KMS-11 (cell line): Measurements from ENCODE around the gene RYR2.

ENCODE experiments used
- H2AFZ ChIP-seq: fragments of 200-600 bp; sonication (generic); 2 replicates; pipeline ENCODE4 v1.6.1; 2016; ENCODE audit warnings: antibody characterized with exemption, mixed run types, low read depth
- H3K27ac ChIP-seq: fragments of 200-600 bp; sonication (generic); 2 replicates; pipeline ENCODE4 v1.6.1; 2016; ENCODE audit warnings: mild to moderate bottlenecking, mixed run types
- H3K27me3 ChIP-seq: fragments of 200-600 bp; sonication (generic); 2 replicates; pipeline ENCODE4 v1.6.1; 2017; ENCODE audit warnings: mild to moderate bottlenecking, low read depth, mixed run types, moderate library complexity; ENCODE audit not compliant: insufficient read depth
- H3K36me3 ChIP-seq: fragments of 200-600 bp; sonication (generic); 2 replicates; pipeline ENCODE4 v1.6.1; 2017; ENCODE audit warnings: mild to moderate bottlenecking, mixed run types; ENCODE audit not compliant: insufficient read depth
- H3K4me1 ChIP-seq: fragments of 200-600 bp; sonication (generic); 2 replicates; pipeline ENCODE4 v1.6.1; 2016; ENCODE audit warnings: mild to moderate bottlenecking, low read depth, mixed run types; ENCODE audit not compliant: poor library complexity, severe bottlenecking
- H3K4me2 ChIP-seq: fragments of 200-600 bp; sonication (generic); 2 replicates; pipeline ENCODE4 v1.7.0; 2016; ENCODE audit warnings: mild to moderate bottlenecking, mixed run types
- H3K4me3 ChIP-seq: fragments of 200-600 bp; sonication (generic); IDR thresholded peaks from 2 replicates; pipeline ENCODE4 v1.6.1; 2017; ENCODE audit warnings: low read depth, low read length, mixed read lengths; ENCODE audit not compliant: insufficient read depth
- H3K79me2 ChIP-seq: fragments of 200-600 bp; sonication (generic); 2 replicates; pipeline ENCODE4 v1.6.1; 2016; ENCODE audit warnings: low read depth, mixed run types; ENCODE audit not compliant: insufficient read depth
- H3K9ac ChIP-seq: fragments of 200-600 bp; sonication (generic); 2 replicates; pipeline ENCODE4 v1.6.1; 2016; ENCODE audit warnings: mild to moderate bottlenecking, mixed run types
- H4K20me1 ChIP-seq: fragments of 200-600 bp; sonication (generic); 2 replicates; pipeline ENCODE4 v1.6.1; 2016; ENCODE audit warnings: mild to moderate bottlenecking, mixed run types; ENCODE audit not compliant: insufficient read depth
- TF ChIP-seq, protein P1 (sequence below): fragments of 200-600 bp; sonication (generic); conservative IDR thresholded peaks from 2 replicates; pipeline ENCODE4 v1.6.1; 2017; ENCODE audit warnings: low read depth, mild to moderate bottlenecking, antibody characterized with exemption, low read length, moderate library complexity, mixed read lengths

RYR2 gene

DNA sequence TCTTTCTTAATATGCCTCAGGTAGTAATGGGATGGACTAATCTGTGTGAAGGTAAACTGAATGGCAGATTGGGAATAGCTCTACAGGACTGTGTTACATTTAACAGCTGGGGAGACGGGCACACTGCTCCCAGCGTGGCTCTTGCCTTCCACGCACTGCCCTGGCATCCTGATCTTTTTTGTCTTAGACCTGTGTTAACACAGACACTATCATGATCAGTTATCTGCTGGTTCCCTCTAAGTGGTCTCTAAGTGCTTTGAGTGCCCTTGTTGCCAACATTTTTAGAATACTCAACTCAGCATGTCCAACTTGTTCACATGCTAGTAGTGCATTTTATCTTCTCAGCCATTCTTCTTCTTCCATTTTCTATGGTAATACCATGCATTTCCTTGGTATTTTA, 208.1 kb downstream of the RYR2 start:
- Histone ChIP-seq H3K9ac (no peak overlapping the region), H3K4me3 (no peak overlapping the region), H4K20me1 (no peaks in the 10 kb centered on the region), H3K79me2 (no peaks in the 10 kb centered on the region), H3K27me3 (no peaks in the 10 kb centered on the region), H3K36me3 (no peaks in the 10 kb centered on the region), H3K27ac (no peak overlapping the region), H3K4me2 (no peak overlapping the region), H2AFZ (no peak overlapping the region), H3K4me1 (no peaks in the 10 kb centered on the region)
- TF ChIP-seq, protein P1, sequence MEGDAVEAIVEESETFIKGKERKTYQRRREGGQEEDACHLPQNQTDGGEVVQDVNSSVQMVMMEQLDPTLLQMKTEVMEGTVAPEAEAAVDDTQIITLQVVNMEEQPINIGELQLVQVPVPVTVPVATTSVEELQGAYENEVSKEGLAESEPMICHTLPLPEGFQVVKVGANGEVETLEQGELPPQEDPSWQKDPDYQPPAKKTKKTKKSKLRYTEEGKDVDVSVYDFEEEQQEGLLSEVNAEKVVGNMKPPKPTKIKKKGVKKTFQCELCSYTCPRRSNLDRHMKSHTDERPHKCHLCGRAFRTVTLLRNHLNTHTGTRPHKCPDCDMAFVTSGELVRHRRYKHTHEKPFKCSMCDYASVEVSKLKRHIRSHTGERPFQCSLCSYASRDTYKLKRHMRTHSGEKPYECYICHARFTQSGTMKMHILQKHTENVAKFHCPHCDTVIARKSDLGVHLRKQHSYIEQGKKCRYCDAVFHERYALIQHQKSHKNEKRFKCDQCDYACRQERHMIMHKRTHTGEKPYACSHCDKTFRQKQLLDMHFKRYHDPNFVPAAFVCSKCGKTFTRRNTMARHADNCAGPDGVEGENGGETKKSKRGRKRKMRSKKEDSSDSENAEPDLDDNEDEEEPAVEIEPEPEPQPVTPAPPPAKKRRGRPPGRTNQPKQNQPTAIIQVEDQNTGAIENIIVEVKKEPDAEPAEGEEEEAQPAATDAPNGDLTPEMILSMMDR: no peak

DNA sequence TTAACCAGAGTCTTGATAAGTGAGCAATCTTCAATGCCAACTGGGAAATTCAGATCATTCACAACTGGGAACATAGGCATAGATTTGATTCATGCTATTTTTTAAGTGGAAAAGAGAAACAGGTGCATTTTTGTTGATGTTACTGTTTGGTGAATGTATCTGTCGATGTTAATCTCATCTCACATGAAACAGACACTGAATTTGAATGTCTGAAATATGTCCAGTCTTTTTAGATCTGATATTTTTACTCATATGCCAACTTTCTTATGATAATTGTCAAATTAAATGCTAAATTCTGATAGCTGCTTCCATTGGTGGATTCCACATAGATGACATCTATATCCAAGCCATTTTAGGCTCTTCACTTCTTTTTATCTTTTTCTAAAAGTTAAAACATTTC, 213.1 kb downstream of the RYR2 start:
- Histone ChIP-seq H3K4me3 (no peak overlapping the region), H3K79me2 (no peaks in the 10 kb centered on the region), H2AFZ (no peak overlapping the region), H3K27me3 (no peaks in the 10 kb centered on the region), H3K27ac (no peak overlapping the region), H3K9ac (no peak overlapping the region), H3K36me3 (no peaks in the 10 kb centered on the region), H3K4me1 (no peaks in the 10 kb centered on the region), H3K4me2 (no peak overlapping the region), H4K20me1 (no peaks in the 10 kb centered on the region)
- TF ChIP-seq, protein P1: no peak

DNA sequence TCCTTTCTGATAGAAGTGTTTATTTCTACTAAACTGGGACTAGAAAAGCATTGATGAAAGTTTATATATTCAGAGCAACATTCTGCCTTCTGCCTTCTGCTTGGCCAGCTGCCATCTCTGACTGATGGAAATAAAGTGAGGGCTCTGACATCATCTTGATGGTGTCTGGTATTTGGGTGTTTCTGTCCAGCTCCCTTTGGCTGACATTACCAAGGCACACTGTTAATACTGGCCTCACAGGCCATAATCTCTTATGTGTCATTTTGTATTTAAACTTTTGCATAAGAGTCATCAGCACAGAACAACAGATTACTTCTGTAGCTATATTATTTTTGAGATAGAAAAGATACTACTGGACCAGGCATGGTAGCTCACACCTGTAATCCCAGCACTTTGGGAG, 216.9 kb downstream of the RYR2 start:
- H3K4me2 ChIP-seq: no peak overlapping the region
- H3K27ac ChIP-seq: no peak overlapping the region
- TF ChIP-seq, protein P1: no peak

DNA sequence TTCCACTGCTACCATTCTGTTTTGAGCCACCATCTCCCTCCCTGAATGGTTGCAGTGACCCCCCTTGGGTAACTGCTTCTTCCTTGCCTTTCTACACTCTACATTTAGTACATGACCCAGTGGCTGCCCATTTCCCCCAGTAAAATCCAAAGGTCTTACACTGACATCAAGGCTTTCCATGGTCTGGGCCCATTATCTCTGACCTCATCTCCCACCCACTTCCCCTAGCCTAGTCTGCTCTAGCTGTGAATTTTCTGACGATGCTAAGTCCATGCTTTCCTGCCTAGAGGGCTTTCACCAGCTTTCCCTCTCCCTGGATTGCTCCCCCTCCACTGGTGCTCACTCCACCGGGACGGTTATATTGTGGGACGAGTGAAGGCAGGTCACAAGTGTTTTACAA, 219.2 kb downstream of the RYR2 start:
- Histone ChIP-seq H3K79me2 (no peaks in the 10 kb centered on the region), H3K4me3 (no peak overlapping the region), H3K4me2 (no peak overlapping the region), H3K9ac (no peak overlapping the region), H3K4me1 (no peaks in the 10 kb centered on the region), H2AFZ (no peak overlapping the region), H3K27me3 (no peaks in the 10 kb centered on the region), H4K20me1 (no peaks in the 10 kb centered on the region), H3K36me3 (no peaks in the 10 kb centered on the region), H3K27ac (no peak overlapping the region)
- TF ChIP-seq, protein P1: no peak

More for the DNA sequence above, 216.9 kb downstream of the RYR2 start:
- Histone ChIP-seq H3K4me1 (no peaks in the 10 kb centered on the region), H4K20me1 (no peaks in the 10 kb centered on the region), H3K9ac (no peak overlapping the region), H3K27me3 (no peaks in the 10 kb centered on the region), H2AFZ (no peak overlapping the region), H3K4me3 (no peak overlapping the region), H3K79me2 (no peaks in the 10 kb centered on the region), H3K36me3 (no peaks in the 10 kb centered on the region)
